ENCODE data around the gene HOXD12.

Gene HOXD12

GRCh38 chr2:176106581-176107539 lies 7.3 kb downstream of the HOXD12 start, which contains the start of gene HOXD11:
Gene HOXD11, plus strand, starts transcription at chr2:176107280. Its CDS starts 76 bp downstream, at chr2:176107356.
- no peak for DNase-seq (ENCODE audit: low read depth)

DNA sequence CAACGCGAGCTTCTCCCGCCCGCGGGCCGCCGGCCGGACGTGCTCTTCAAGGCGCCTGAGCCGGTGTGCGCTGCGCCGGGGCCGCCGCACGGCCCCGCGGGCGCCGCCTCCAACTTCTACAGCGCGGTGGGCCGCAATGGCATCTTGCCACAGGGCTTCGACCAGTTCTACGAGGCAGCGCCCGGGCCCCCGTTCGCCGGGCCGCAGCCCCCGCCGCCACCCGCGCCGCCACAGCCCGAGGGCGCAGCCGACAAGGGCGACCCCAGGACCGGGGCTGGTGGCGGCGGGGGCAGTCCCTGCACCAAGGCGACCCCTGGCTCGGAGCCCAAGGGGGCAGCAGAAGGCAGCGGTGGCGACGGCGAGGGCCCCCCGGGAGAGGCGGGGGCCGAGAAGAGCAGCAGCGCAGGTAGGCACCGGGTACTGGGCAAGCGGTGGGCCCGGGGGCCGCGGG lies 8.2 kb downstream of the HOXD12 start:
- DNase-seq (ENCODE audit: low read depth), result no peak

GRCh38 chr2:176109192-176109901 lies 9.8 kb downstream of the HOXD12 start:
- no peak for DNase-seq (ENCODE audit: low read depth)

DNA sequence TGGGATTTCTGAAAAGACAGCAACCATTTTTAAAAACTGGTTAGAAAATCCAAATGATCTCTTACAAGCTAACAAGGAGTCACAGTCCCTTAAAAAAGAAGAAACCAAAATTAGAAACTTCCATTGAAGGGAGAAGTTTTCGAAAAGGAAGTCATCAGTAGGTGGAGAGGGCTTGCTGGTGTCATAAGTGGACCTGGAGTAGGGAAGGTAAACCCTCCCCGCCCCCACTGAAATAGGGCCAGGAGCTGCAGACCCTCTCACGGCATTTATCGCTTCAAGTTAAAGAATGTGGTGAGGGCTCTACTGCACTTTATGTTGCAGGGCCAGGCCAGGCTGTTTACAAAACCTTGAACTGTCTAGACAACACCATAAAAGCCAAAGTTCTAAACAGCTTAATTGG lies 10.4 kb downstream of the HOXD12 start:
- DNase-seq (ENCODE audit: low read depth), result no peak

DNA sequence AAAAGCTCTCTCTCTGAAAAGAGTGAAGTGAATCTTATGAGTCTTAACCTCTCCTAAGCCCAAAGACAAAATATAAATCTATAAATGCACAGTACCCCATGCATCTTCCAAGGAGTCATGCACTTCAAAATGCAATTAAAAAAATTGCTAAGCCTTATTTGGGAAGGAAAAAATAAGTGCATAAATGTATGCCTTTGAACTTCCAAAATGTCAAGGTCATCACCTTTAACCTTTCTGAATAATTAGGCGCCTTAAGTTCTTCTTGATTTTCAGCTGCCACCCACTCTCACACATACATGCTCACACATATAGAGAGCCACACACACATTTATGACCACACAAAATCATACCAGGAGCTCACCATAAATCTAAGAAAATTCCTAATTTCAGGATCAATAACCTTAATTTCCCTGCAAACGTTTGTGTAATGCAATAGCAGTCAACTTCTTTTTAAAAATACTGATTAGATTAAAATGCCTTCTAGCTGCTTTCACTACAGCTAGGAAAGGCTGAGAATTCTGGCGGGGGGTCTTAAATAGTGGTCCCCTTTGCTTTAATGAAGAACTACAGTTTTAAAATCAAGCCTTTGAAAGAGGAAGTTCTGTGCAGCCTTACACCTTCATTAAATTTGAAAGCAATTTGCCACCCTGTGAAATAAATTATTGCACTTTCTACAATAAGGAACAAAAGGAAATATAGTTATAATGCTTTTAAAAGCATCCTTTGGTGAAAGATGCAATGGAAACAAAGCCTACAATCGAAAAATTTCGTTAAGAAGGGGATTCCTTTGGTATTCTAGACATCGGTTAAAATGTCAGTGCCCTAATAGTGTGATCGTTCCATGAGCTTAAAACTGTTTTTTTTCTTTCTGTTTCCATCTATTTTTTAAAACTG lies 11.1 kb downstream of the HOXD12 start:
- DNase-seq (ENCODE audit: low read depth), result no peak

- no peak for DNase-seq (ENCODE audit: low read depth)
Observed at GRCh38 chr2:176111309-176111663, 11.7 kb downstream of the HOXD12 start.

DNA sequence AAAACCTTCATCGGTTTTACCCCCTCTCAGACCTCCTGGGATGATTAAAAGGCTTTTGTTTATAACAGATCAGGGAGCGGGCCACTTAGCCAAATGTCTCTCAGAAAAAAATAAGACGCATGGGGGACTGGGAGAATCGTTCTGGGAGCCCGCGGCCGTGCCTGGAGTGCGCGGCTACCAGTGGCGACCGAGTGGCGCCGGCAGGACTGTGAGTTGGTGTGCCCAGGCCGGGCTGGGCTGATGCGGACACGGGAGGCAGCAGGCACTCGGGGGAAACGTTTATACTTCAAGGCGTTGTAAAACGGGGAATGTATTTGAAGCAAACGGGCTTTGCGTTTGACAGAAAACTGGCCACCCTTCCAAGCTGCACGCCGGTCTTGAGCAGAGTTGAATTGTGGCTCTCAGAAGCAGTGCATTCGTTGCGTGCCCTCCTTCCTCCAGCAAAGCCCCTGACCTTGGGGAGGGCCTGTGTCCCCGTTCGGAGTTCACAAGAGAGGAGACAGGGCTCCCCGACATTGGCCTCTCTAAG lies 12.3 kb downstream of the HOXD12 start:
- no peak for DNase-seq (ENCODE audit: low read depth)

DNA sequence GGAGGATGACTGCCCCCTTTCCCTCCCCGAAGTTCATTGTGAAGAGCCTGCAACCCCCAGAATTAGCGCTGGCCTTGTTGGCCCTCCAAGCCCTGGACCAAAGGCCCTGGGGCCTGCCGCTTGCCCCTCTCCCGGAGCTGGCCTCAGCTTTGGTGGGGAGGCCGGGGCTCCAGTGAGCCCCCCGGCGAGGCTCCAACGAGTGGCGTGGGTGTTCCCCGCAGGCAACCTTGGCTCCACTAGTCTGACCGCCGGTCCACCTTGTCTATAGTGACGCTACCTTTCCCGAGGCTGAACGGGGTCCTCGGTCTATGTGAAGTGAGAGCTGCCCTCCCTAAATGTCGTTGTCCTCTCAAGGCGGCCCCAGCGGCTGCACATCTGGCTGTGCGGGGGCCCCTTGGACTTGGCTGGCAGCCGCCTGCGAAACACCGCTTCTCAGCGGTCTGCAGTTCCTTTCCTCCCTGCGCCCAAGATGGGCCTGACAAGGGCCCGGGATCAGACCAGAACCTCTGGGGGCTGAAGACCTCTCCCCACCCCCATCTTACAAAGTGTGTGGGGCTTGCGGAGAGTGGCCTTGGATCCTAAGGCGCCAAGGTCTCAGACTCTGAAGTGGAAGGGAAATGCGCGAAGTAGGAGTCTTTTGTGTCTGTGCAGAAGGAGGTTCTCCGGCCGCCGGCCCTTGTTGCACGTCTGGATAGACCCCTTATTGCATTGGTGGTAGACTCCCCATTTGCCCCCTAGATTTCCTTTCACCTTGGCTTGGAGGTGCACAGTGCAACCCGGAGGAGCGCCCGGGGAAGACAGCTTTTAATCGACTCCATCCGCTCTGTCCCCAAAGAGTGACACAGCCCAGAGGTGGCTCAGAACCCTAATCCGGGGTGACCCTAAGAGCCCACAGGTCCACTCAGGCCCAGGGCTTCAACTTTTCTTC lies 13.0 kb downstream of the HOXD12 start:
- DNase-seq (ENCODE audit: low read depth), result no peak

- DNase-seq (ENCODE audit: low read depth), result no peak
Observed at GRCh38 chr2:176114120-176114929, 14.7 kb downstream of the HOXD12 start.

DNA sequence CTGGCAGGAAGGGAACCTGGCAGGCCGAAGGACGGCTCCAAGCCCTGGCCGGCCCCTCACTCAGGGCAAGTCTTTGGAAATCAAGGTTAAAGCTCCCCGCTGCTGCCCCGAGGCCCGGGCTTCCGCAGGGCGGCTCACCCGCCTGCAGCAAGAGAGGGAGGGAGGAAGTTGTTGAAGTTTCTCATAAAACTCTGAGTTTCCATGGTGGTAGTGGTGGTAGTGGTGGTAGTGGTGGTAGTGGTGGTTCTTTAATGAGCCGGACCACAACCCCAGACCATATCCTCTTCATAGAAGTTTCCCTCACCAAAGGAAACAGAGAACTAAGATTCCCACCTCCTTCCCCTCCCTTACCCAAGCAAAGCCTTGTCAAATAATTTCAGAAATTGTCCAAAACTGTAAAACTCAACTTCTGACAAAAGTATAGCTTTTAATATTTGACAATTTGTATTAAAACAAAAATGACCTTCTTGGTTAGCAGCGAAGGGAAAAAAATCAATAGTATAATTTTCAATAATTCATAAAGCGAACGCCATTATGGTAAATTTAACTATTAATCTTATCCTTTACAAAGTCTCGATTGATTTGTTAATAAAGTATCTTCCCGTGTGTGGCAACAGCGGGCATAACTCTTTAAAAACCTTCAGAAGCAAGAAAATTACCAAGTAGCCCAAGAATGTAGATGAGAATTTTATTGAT lies 15.5 kb downstream of the HOXD12 start:
- no peak for DNase-seq (ENCODE audit: low read depth)

DNA sequence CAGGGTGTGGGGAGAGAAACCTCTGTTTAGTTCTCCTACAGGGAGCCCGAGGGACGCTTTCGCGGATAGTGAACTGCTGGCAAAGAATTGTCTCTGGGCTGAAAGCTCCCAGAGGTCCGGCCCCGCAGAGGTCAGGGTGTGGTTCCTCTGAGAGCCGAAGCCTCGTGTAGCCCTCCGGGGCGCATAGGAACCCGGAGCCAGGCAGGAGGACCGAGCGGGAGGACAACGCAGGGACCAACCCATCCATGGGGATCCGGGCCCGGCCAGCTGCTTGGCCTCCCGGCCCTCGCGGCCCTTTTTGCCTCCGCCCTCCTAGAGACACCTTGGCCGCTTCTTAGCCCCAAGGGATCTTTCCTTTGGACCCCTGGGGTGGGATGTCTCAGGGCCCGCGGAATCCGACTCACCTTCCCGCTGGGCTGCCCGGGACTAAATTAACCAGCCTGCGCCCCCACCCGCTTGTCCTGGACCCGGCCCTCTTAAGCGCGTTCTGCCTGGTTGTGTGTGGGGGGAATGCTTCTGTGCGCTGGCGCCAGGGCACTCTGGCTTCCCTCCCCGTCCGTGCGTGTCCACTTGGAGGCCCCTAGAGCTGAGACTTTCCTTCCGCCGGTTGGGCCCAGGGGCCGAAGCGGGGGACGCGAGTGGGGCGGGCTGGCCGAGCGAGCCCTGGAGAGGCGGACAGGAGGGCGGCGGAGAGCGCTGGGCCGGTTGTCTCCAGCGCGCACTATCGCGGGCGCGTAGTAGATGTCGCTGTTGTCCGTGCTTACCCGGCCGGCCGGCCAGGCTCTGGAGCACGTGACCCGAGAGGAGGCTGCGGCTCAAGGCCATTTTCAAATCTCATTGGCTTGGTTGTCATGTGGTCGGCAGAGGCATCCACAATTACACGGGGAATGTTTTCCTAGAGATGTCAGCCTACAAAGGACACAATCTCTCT lies 16.6 kb downstream of the HOXD12 start, which contains the start of gene HOXD10:
Gene HOXD10, plus strand, starts transcription at position 896 of the 931 bp plus-strand sequence. CDS start 56 bp downstream, outside the sequence.
- no peak for DNase-seq (ENCODE audit: low read depth)

GRCh38 chr2:176117162-176117822 lies 17.7 kb downstream of the HOXD12 start:
- DNase-seq (ENCODE audit: low read depth), result no peak

DNA sequence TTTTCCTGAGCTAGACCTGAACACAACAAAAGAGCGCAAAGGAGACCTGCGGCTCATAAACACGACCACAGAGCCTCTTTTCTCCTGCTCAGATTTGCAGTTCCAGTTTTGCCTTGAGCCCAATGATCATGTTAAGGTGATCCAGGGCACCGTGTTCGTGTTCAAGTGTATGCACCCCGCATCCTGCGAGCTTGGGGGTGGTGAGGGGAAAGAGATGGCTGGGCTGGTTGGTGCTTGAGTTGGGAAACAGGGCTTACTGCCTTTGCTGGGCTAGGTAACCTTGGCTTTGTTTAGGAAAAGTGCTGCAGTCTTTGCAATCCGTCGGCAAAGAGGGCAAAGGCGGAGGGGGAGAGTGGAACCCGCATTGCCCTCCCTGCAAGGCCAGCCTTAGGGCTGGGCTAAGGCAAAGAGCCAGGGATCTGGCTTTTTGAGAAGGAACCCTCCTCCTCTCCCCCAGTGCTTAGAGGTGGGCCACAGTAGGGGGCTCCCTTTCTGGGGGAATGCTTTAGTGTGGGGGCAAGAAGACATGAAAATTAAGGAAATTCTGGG lies 18.3 kb downstream of the HOXD12 start:
- no peak for DNase-seq (ENCODE audit: low read depth)

DNA sequence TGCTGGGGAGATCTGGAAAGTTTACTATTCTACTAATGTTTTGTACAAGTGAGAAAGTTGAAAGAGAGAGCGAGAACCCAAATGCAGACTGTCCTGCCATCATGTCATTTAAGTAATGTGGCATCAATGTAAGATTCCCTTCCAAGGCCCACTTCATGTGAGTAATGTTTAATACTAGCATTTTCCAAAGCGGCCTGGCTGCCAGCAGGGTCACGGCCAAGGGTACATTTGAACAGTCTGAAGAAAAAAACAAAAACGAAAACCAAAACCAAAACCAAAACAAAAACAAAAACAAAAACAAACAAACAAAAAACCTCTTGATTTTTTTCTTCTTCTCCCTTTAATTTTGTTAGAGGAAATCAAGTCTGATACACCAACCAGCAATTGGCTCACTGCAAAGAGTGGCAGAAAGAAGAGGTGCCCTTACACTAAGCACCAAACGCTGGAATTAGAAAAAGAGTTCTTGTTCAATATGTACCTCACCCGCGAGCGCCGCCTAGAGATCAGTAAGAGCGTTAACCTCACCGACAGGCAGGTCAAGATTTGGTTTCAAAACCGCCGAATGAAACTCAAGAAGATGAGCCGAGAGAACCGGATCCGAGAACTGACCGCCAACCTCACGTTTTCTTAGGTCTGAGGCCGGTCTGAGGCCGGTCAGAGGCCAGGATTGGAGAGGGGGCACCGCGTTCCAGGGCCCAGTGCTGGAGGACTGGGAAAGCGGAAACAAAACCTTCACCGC lies 19.2 kb downstream of the HOXD12 start:
- DNase-seq (ENCODE audit: low read depth), result no peak

- no peak for DNase-seq (ENCODE audit: low read depth)
Observed at GRCh38 chr2:176120364-176121189, 21.0 kb downstream of the HOXD12 start.

Data from activated T-cell treated with anti-CD3 and anti-CD28 coated beads for 1 hour (primary cell).